ENCODE measurements around the gene EIF3L. TPM values are rescaled to one million over a fixed set of nuclear protein-coding genes. Genes with fewer than 3 reads are reported as not detected.

The EIF3L gene
- total and polyA plus RNA-seq, 12 donors = 188 to 642 (median 396) TPM

- 73 to 85% (median 76%) methylated on average over 14 to 21 of the region's 21 CpGs for WGBS, 4 donors
These were observed 25.9 kb upstream of the EIF3L start, which contains the start of gene GALR3 for GRCh38 chr22:37823134-37823985. Gene GALR3, plus strand, starts transcription at chr22:37823382. Its CDS starts 25 bp downstream, at chr22:37823407.

GRCh38 chr22:37824674-37825641 lies 24.3 kb upstream of the EIF3L start:
- H3K9me3 ChIP-seq (replicated peaks in 1 of 3) = no peaks in the 10 kb centered on the region
- H3K36me3 ChIP-seq (replicated peaks in 1 of 2) = peaks cover 0 to 12% of the 10 kb centered on the region in 2 donors
- H3K27me3 ChIP-seq = no peaks in the 10 kb centered on the region
- H3K4me3 ChIP-seq = peak overlapping the region in 1 of 4 donors; percentile 19
- WGBS, 4 donors = 6 to 44% (median 7%) methylated on average over 11 to 135 of the region's 135 CpGs; no CpG with 5 or more reads in 1 of the 4 donors
- TF ChIP-seq, protein P1, sequence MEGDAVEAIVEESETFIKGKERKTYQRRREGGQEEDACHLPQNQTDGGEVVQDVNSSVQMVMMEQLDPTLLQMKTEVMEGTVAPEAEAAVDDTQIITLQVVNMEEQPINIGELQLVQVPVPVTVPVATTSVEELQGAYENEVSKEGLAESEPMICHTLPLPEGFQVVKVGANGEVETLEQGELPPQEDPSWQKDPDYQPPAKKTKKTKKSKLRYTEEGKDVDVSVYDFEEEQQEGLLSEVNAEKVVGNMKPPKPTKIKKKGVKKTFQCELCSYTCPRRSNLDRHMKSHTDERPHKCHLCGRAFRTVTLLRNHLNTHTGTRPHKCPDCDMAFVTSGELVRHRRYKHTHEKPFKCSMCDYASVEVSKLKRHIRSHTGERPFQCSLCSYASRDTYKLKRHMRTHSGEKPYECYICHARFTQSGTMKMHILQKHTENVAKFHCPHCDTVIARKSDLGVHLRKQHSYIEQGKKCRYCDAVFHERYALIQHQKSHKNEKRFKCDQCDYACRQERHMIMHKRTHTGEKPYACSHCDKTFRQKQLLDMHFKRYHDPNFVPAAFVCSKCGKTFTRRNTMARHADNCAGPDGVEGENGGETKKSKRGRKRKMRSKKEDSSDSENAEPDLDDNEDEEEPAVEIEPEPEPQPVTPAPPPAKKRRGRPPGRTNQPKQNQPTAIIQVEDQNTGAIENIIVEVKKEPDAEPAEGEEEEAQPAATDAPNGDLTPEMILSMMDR (IDR thresholded peaks at IDR 0.05) = no peak
- TF ChIP-seq POLR2A (IDR thresholded peaks at IDR 0.05) = no peak
- DNase-seq = peak in 1 of 7 donors; percentile 16
- H3K27ac ChIP-seq = no peak overlapping the region
- intact Hi-C loops (cut with DNase I) = no loop called here
- no peaks in the 10 kb centered on the region for H3K4me1 ChIP-seq (replicated peaks in 1 of 2)

More at GRCh38 chr22:37823134-37823985, 25.9 kb upstream of the EIF3L start, which contains the start of gene GALR3:
- Histone ChIP-seq H3K4me3 (no peak within 1 kb of the TSS), H3K27ac (no peak within 1 kb of the TSS), H3K9me3 (replicated peaks in 1 of 3) (no peaks in the 10 kb centered on the region), H3K4me1 (replicated peaks in 1 of 2) (peaks cover 8 to 9% of the 10 kb centered on the region in 2 donors), H3K27me3 (no peaks in the 10 kb centered on the region), H3K36me3 (replicated peaks in 1 of 2) (no peaks in the 10 kb centered on the region)
- no peak for TF ChIP-seq POLR2A (IDR thresholded peaks at IDR 0.05)
- TF ChIP-seq, protein P1 (IDR thresholded peaks at IDR 0.05) = no peak
- DNase-seq = no peak
- intact Hi-C loops (cut with DNase I) = no loop called here

- TF ChIP-seq, protein P1 (IDR thresholded peaks at IDR 0.05) = no peak
- no peak overlapping the region for H3K27ac ChIP-seq
- no peaks in the 10 kb centered on the region for H3K9me3 ChIP-seq (replicated peaks in 1 of 3)
- DNase-seq = peak in 1 of 7 donors; percentile 25
- no peaks in the 10 kb centered on the region for H3K27me3 ChIP-seq
- no peaks in the 10 kb centered on the region for H3K4me1 ChIP-seq (replicated peaks in 1 of 2)
- WGBS, 4 donors = 33 to 51% (median 42%) methylated on average over 7 to 9 of the region's 9 CpGs
- intact Hi-C loops (cut with DNase I) = no loop called here
- H3K4me3 ChIP-seq = no peak overlapping the region
- H3K36me3 ChIP-seq (replicated peaks in 1 of 2) = peaks cover 0 to 33% of the 10 kb centered on the region in 2 donors
These were observed 22.2 kb upstream of the EIF3L start for GRCh38 chr22:37827056-37827455.

Measured in adrenal gland (tissue), 12 donors.